A549 (cell line): ENCODE data around the gene CUX1. TPM values are rescaled to one million over a fixed set of nuclear protein-coding genes. Genes with fewer than 3 reads are reported as not detected.

ENCODE experiments used
- ATAC-seq, 2 experiments: fragments of 200-7000 bp in 1 of 2; fragments of >200 bp in 1 of 2; cut with Nextera tagmentation in 1 of 2; cut with Tn5 transposase in 1 of 2; 3 replicates each; pipeline versions ENCODE4 v1.8.0 to v1.9.1; 2018 to 2020; ENCODE audit warnings: mild to moderate bottlenecking in 1 of 2, moderate library complexity in 1 of 2
- CTCF ChIA-PET: fragments of 300-600 bp; sonication (Branson Sonifier 250); formaldehyde crosslinking; extraction: SDS; loops from one replicate; lab custom pipeline; 2021; ENCODE audit warnings: antibody characterized with exemption, inconsistent platforms; lab: Yijun Ruan, JAX
- POLR2A ChIA-PET: fragments of 350-600 bp; formaldehyde crosslinking; extraction: SDS; loops from one replicate; lab custom pipeline; 2021; ENCODE audit warnings: antibody characterized with exemption, inconsistent platforms; lab: Yijun Ruan, JAX
- DNase-seq, 2 experiments: peaks; one replicate each; pipeline versions ENCODE4 v3.0.0 to v3.0.0-alpha.2; 2011 to 2016; ENCODE audit warnings: low read depth in 1 of 2, low spot score in 1 of 2
- FAIRE-seq: peaks from 2 replicates; lab custom pipeline; 2011; peaks lifted over from hg19 to GRCh38; lab: Jason Lieb, UNC
- H3K27ac ChIP-seq, 2 experiments: fragments of >200 bp; sonication (Bioruptor Twin); formaldehyde crosslinking; 3 replicates each; pipeline ENCODE4 v1.5.1; 2016 to 2017
- H3K4me1 ChIP-seq: fragments of >200 bp; sonication (Bioruptor Twin); formaldehyde crosslinking; 3 replicates; pipeline ENCODE4 v1.6.1; 2016
- H3K4me2 ChIP-seq: fragments of >200 bp; sonication (Bioruptor Twin); formaldehyde crosslinking; 3 replicates; pipeline ENCODE4 v1.6.1; 2016
- H3K4me3 ChIP-seq: fragments of >200 bp; sonication (Bioruptor Twin); formaldehyde crosslinking; 3 replicates; pipeline ENCODE4 v1.5.1; 2016
- H3K9me3 ChIP-seq: fragments of >200 bp; sonication (Bioruptor Twin); formaldehyde crosslinking; 3 replicates; pipeline ENCODE4 v1.6.1; 2016
- CBX8 ChIP-seq: fragments of 200-600 bp; sonication (generic); IDR thresholded peaks from 2 replicates; pipeline ENCODE4 v1.6.1; 2016
- CEBPB ChIP-seq, 2 experiments: fragments of >200 bp in 1 of 2; sonication (Bioruptor Twin) in 1 of 2; formaldehyde crosslinking in 1 of 2; IDR thresholded peaks; 2 replicates each; pipeline ENCODE4 v1.6.1; 2012 to 2016
- EHF ChIP-seq: fragments of 250-450 bp; sonication (Bioruptor Pico); IDR thresholded peaks from 2 replicates; pipeline ENCODE4 v1.5.0; 2020; ENCODE audit warnings: mild to moderate bottlenecking
- EP300 ChIP-seq, 2 experiments: fragments of >200 bp; sonication (Bioruptor Twin); formaldehyde crosslinking; IDR thresholded peaks; 2 replicates in 1 of 2; 3 replicates in 1 of 2; pipeline ENCODE4 v1.6.1; 2016 to 2017
- FOSB ChIP-seq: fragments of 250-450 bp; sonication (Bioruptor Pico); IDR thresholded peaks from 2 replicates; pipeline ENCODE4 v1.5.0; 2020; ENCODE audit warnings: mild to moderate bottlenecking, moderate library complexity
- FOXS1 ChIP-seq: fragments of 250-450 bp; sonication (Bioruptor Pico); IDR thresholded peaks from 2 replicates; pipeline ENCODE4 v1.5.0; 2020; ENCODE audit warnings: mild to moderate bottlenecking, moderate library complexity
- GATA3 ChIP-seq: IDR thresholded peaks from 2 replicates; pipeline ENCODE4 v1.6.1; 2012; ENCODE audit warnings: borderline replicate concordance
- HEYL ChIP-seq: fragments of 250-450 bp; sonication (Bioruptor Pico); IDR thresholded peaks from 2 replicates; pipeline ENCODE4 v1.8.0; 2021; ENCODE audit warnings: mild to moderate bottlenecking, moderate library complexity
- HMGXB4 ChIP-seq: fragments of 250-450 bp; sonication (Bioruptor Pico); IDR thresholded peaks from 2 replicates; pipeline ENCODE4 v1.5.0; 2021; ENCODE audit warnings: mild to moderate bottlenecking, moderate library complexity, borderline replicate concordance
- KDM1A ChIP-seq: fragments of 200-600 bp; sonication (generic); IDR thresholded peaks from 2 replicates; pipeline ENCODE4 v1.6.1; 2016; ENCODE audit warnings: low read depth, mild to moderate bottlenecking
- KDM5A ChIP-seq: fragments of 200-600 bp; sonication (generic); IDR thresholded peaks from 2 replicates; pipeline ENCODE4 v1.6.1; 2016; ENCODE audit warnings: antibody characterized with exemption, mild to moderate bottlenecking
- MYC ChIP-seq: IDR thresholded peaks from 2 replicates; pipeline ENCODE4 v1.6.1; 2012; ENCODE audit warnings: mild to moderate bottlenecking, inconsistent platforms, low read length, improper control_type of control experiment, borderline replicate concordance
- NR3C1 ChIP-seq: fragments of >200 bp; sonication (Bioruptor Twin); formaldehyde crosslinking; IDR thresholded peaks from 3 replicates; pipeline ENCODE4 v1.6.1; 2017
- PHF8 ChIP-seq: fragments of 200-600 bp; sonication (generic); IDR thresholded peaks from 2 replicates; pipeline ENCODE4 v1.6.1; 2016; ENCODE audit warnings: low read depth, mild to moderate bottlenecking, antibody characterized with exemption, moderate library complexity, borderline replicate concordance
- POLR2AphosphoS2 ChIP-seq: conservative IDR thresholded peaks from 2 replicates; pipeline ENCODE4 v1.6.1; 2012; ENCODE audit warnings: low read length, improper control_type of control experiment, inconsistent platforms
- RAD21 ChIP-seq, 2 experiments: fragments of >200 bp in 1 of 2; sonication (Bioruptor Twin) in 1 of 2; formaldehyde crosslinking in 1 of 2; IDR thresholded peaks in 1 of 2; conservative IDR thresholded peaks in 1 of 2; 2 replicates in 1 of 2; 3 replicates in 1 of 2; pipeline ENCODE4 v1.6.1; 2012 to 2018; ENCODE audit warnings: inconsistent platforms in 1 of 2
- RARB ChIP-seq: fragments of 250-450 bp; sonication (Bioruptor Pico); IDR thresholded peaks from 2 replicates; pipeline ENCODE4 v1.8.0; 2021; ENCODE audit warnings: mild to moderate bottlenecking, moderate library complexity
- RNF2 ChIP-seq: fragments of 200-600 bp; sonication (generic); IDR thresholded peaks from 2 replicates; pipeline ENCODE4 v1.6.1; 2016; ENCODE audit warnings: low read depth, mild to moderate bottlenecking, antibody characterized with exemption, moderate library complexity, borderline replicate concordance
- TFCP2L1 ChIP-seq: fragments of 250-450 bp; sonication (Bioruptor Pico); IDR thresholded peaks from 2 replicates; pipeline ENCODE4 v1.5.0; 2021; ENCODE audit warnings: mild to moderate bottlenecking
- WGBS: methylation state at CpG from one replicate; pipeline ENCODE4 v1.1.6; 2017; ENCODE audit errors: missing lambda C conversion rate; 5-methylcytosine and 5-hydroxymethylcytosine counted together
- polyA plus RNA-seq, 4 experiments: library from polyadenylated mRNA; depleted of rRNA in 3 of 4; stranded (reverse); fragments of >200 nt; fragmentation: RNase III in 1 of 4; extraction: RNeasy Plus Mini Kit Qiagen cat#74134 plus additional on column Dnase treatment in 1 of 4; gene quantifications; 2 replicates in 3 of 4; 3 replicates in 1 of 4; pipeline ENCODE4 v1.2.3, GENCODE V29; 2011 to 2017
- TF ChIP-seq, protein P1 (sequence below): fragments of >200 bp; sonication (Bioruptor Twin); formaldehyde crosslinking; IDR thresholded peaks from 3 replicates; pipeline ENCODE4 v1.6.1; 2016

Gene CUX1
- polyA plus RNA-seq, 2 of the 4 experiments (the other 2 are of a cell fraction) = 32.7 to 33.4 TPM

GRCh38 chr7:101901661-101902491 lies 84.5 kb downstream of the CUX1 start:
- no peak overlapping the region for H3K4me2 ChIP-seq
- no peak for TF ChIP-seq FOSB (CRISPR knock-in tag)
- TF ChIP-seq KDM5A = no peak
- TF ChIP-seq CEBPB (IDR thresholded peaks at IDR 0.05) = no peak
- no peak for TF ChIP-seq EP300 (IDR thresholded peaks at IDR 0.05)
- TF ChIP-seq CBX8 = no peak
- no peak for TF ChIP-seq NR3C1
- TF ChIP-seq EHF (CRISPR knock-in tag) = no peak
- TF ChIP-seq PHF8 = no peak
- no peak for TF ChIP-seq RARB (CRISPR knock-in tag)
- no peak for TF ChIP-seq POLR2AphosphoS2
- no peak for TF ChIP-seq MYC
- TF ChIP-seq KDM1A = no peak
- TF ChIP-seq, protein P1, sequence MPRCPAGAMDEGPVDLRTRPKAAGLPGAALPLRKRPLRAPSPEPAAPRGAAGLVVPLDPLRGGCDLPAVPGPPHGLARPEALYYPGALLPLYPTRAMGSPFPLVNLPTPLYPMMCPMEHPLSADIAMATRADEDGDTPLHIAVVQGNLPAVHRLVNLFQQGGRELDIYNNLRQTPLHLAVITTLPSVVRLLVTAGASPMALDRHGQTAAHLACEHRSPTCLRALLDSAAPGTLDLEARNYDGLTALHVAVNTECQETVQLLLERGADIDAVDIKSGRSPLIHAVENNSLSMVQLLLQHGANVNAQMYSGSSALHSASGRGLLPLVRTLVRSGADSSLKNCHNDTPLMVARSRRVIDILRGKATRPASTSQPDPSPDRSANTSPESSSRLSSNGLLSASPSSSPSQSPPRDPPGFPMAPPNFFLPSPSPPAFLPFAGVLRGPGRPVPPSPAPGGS = no peak
- no peak for TF ChIP-seq RAD21 (conservative IDR thresholded peaks at IDR 0.05 in 1 of 2, IDR thresholded peaks at IDR 0.05 in 1 of 2)
- TF ChIP-seq, all 56 proteins: peak for 0
- no peak overlapping the region for H3K27ac ChIP-seq
- no peak overlapping the region for H3K4me3 ChIP-seq
- 0 out of 3 replicates have a peak, but pooled peaks cover 5% of the 10 kb centered on the region for H3K4me1 ChIP-seq
- ATAC-seq (no peak), FAIRE-seq (no peak), DNase-seq (no peak)
- CTCF ChIA-PET = interaction anchor here (0.9 to 2.1 kb wide), 4 partner anchors 14 to 335 kb away, joined by 3 to 4 read pairs (median 4); no protein-coding TSS in a partner anchor
- 91% methylated on average over 18 of the region's 20 CpGs for WGBS
- no peaks in the 10 kb centered on the region for H3K9me3 ChIP-seq
- POLR2A ChIA-PET = no interaction called here

DNA sequence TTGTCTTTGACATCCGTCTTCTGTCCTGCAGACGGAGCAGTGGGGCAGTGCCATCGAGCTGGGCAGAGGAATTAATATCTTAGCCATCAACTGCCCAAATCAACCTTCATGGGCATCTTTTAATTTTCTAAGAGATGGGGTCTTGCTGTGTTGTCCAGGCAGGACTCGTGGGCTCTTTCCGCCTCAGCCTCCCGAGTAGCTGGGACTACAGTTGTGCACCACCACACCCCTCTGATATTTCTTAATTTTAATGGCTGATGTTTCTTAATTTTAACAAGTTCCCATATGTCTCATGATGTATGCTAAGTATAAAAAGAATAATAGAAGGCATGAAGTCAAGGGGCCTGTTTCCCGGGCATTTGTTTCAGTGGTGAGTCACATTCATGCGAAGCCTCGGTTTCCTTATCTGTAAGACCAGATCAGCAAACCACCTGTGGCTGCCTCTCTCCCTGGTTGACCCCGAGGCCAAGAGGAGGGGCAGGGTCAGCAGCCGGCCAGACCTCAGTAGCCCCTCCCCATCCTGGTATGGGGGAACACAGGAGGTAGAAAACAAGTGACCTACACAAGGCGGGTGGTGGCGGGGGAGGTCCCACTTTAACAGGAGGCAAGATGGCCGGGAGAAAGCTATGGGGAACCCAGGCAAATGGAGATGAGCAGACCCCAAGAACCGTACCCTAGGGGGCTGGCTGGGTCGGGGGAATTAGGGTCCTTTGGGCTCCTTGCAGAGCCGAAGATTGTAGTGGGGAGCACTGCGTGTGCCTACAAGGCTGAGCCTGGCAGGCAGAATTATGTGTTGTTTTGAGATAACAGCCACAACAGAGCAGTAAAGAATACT lies 85.5 kb downstream of the CUX1 start:
- CTCF ChIA-PET = interaction anchor here (0.9 to 1.2 kb wide), 2 partner anchors 18 to 300 kb away, joined by 3 read pairs; no protein-coding TSS in a partner anchor
- no peaks in the 10 kb centered on the region for H3K9me3 ChIP-seq
- FAIRE-seq (no peak), ATAC-seq (no peak), DNase-seq (no peak)
- no peak overlapping the region for H3K4me2 ChIP-seq
- H3K4me3 ChIP-seq = no peak overlapping the region
- POLR2A ChIA-PET = no interaction called here
- no peak overlapping the region for H3K27ac ChIP-seq
- 92% methylated on average over 18 of the region's 18 CpGs for WGBS
- no peak for TF ChIP-seq HEYL (CRISPR knock-in tag)
- TF ChIP-seq RNF2 = no peak
- TF ChIP-seq FOXS1 (CRISPR knock-in tag) = no peak
- no peak for TF ChIP-seq TFCP2L1 (CRISPR knock-in tag)
- TF ChIP-seq GATA3 = no peak
- TF ChIP-seq HMGXB4 (CRISPR knock-in tag) = no peak
- H3K4me1 ChIP-seq = peaks cover 5% of the 10 kb centered on the region; the same call in 1 of the 3 replicates
